GM21576 (cell line): ENCODE results near the gene TMEM270.
"Not testable (repeated sequence)": the region's sequence is repeated elsewhere in the genome, so short reads cannot be mapped to it uniquely, and the experiment has no call there.

Experiments
- ATAC-seq: cut with Tn5 transposase; IDR thresholded peaks from one replicate; pipeline ENCODE4 v1.9.1; 2021; ENCODE audit warnings: mild to moderate bottlenecking, moderate library complexity; ENCODE audit not compliant: unreplicated experiment

TMEM270 gene

GRCh38 chr7:73882047-73882402, 21.1 kb downstream of the TMEM270 start:
- ATAC-seq = no peak

- ATAC-seq = not testable (repeated sequence)
Observed at GRCh38 chr7:73884867-73885422, 24.0 kb downstream of the TMEM270 start.

- no peak for ATAC-seq
Observed at GRCh38 chr7:73885433-73885974, 24.5 kb downstream of the TMEM270 start.

- ATAC-seq = no peak
Observed at GRCh38 chr7:73885975-73886798, 25.2 kb downstream of the TMEM270 start.

GRCh38 chr7:73887762-73888161, 26.8 kb downstream of the TMEM270 start:
- ATAC-seq = no peak

- no peak for ATAC-seq
Observed at GRCh38 chr7:73888959-73889358, 28.0 kb downstream of the TMEM270 start.

GRCh38 chr7:73890555-73891147, 29.7 kb downstream of the TMEM270 start:
- no peak for ATAC-seq

- ATAC-seq = no peak
Observed at GRCh38 chr7:73891178-73891885, 30.4 kb downstream of the TMEM270 start.

GRCh38 chr7:73892003-73892999, 31.3 kb downstream of the TMEM270 start:
- ATAC-seq = no peak

- ATAC-seq = no peak
Observed at GRCh38 chr7:73893342-73894101, 32.6 kb downstream of the TMEM270 start.

GRCh38 chr7:73894166-73894565, 33.2 kb downstream of the TMEM270 start:
- no peak for ATAC-seq

- ATAC-seq = no peak
Observed at GRCh38 chr7:73894733-73895551, 34.0 kb downstream of the TMEM270 start.

GRCh38 chr7:73895626-73896025, 34.7 kb downstream of the TMEM270 start:
- no peak for ATAC-seq

- no peak for ATAC-seq
Observed at GRCh38 chr7:73896454-73896853, 35.5 kb downstream of the TMEM270 start.

- no peak for ATAC-seq
Observed at GRCh38 chr7:73899731-73900142, 38.8 kb downstream of the TMEM270 start.

GRCh38 chr7:73900286-73900685, 39.3 kb downstream of the TMEM270 start:
- ATAC-seq = no peak

- ATAC-seq = no peak
Observed at GRCh38 chr7:73901231-73901822, 40.4 kb downstream of the TMEM270 start.
